Tibial nerve (tissue), 4 donors: ENCODE results near the gene HACE1. TPM values are rescaled to one million over a fixed set of nuclear protein-coding genes. Genes with fewer than 3 reads are reported as not detected.

ENCODE experiments used
- DNase-seq, 2 donors: peaks; one replicate each; pipeline ENCODE4 v3.0.0-alpha.2; 2019; ENCODE audit warnings: low spot score in 2 of 2
- H3K27ac ChIP-seq, 4 donors: fragments of 200-600 bp; sonication (generic) in 3 of 4; one replicate each; pipeline ENCODE4 v1.5.1; 2017 to 2019; ENCODE audit warnings: mild to moderate bottlenecking in 1 of 4
- H3K27me3 ChIP-seq, 2 donors: fragments of 200-600 bp; sonication (generic) in 1 of 2; one replicate each; pipeline versions ENCODE4 v1.5.1 to v1.6.0; 2017 to 2019
- H3K36me3 ChIP-seq, 3 donors: fragments of 200-600 bp; sonication (generic); one replicate each; pipeline ENCODE4 v1.5.1; 2018 to 2019
- H3K4me1 ChIP-seq, 4 donors: fragments of 200-600 bp; sonication (generic) in 3 of 4; one replicate each; pipeline ENCODE4 v1.5.1; 2017 to 2019
- H3K4me3 ChIP-seq, 4 donors: fragments of 200-600 bp; sonication (generic) in 3 of 4; one replicate each; pipeline ENCODE4 v1.5.1; 2017 to 2019; ENCODE audit warnings: mild to moderate bottlenecking in 1 of 4, moderate library complexity in 1 of 4
- H3K9me3 ChIP-seq, 4 donors: fragments of 200-600 bp; sonication (generic) in 3 of 4; one replicate each; pipeline ENCODE4 v1.5.1; 2017 to 2019
- EP300 ChIP-seq, 2 donors: sonication (generic); formaldehyde crosslinking; IDR thresholded peaks; one replicate each; pipeline ENCODE4 v1.6.1; 2017; ENCODE audit warnings: antibody characterized with exemption in 2 of 2, mild to moderate bottlenecking in 1 of 2
- POLR2A ChIP-seq, 2 donors: fragments of 450-650 bp; IDR thresholded peaks; one replicate each; pipeline ENCODE4 v1.6.1; 2017; ENCODE audit warnings: antibody characterized with exemption in 2 of 2, mild to moderate bottlenecking in 2 of 2, moderate library complexity in 2 of 2
- WGBS, 2 donors: methylation state at CpG; one replicate each; pipeline ENCODE4 v1.1.5; 2018; 5-methylcytosine and 5-hydroxymethylcytosine counted together
- total RNA-seq, 4 donors: library from RNA; depleted of rRNA; stranded (reverse); fragments of >200 nt; gene quantifications; one replicate each; pipeline ENCODE4 v1.1.0, GENCODE V29; 2016
- TF ChIP-seq, protein P1 (sequence below), 5 experiments: fragments of 200-600 bp in 3 of 5; fragments of 450-650 bp in 2 of 5; sonication (generic) in 3 of 5; IDR thresholded peaks; one replicate each; pipeline ENCODE4 v1.5.1; 2016 to 2019; ENCODE audit warnings: antibody characterized with exemption in 5 of 5, mild to moderate bottlenecking in 3 of 5, moderate library complexity in 2 of 5

The HACE1 gene
- total RNA-seq, 4 donors from 2014 or later, result 26.2 to 37.5 (median 28.7) TPM

GRCh38 chr6:104729433-104729832 lies 130.3 kb downstream of the HACE1 start:
- H3K4me3 ChIP-seq, result no peak overlapping the region
- TF ChIP-seq POLR2A (IDR thresholded peaks at IDR 0.05) (no peak), EP300 (IDR thresholded peaks at IDR 0.05) (no peak)
- TF ChIP-seq, protein P1, sequence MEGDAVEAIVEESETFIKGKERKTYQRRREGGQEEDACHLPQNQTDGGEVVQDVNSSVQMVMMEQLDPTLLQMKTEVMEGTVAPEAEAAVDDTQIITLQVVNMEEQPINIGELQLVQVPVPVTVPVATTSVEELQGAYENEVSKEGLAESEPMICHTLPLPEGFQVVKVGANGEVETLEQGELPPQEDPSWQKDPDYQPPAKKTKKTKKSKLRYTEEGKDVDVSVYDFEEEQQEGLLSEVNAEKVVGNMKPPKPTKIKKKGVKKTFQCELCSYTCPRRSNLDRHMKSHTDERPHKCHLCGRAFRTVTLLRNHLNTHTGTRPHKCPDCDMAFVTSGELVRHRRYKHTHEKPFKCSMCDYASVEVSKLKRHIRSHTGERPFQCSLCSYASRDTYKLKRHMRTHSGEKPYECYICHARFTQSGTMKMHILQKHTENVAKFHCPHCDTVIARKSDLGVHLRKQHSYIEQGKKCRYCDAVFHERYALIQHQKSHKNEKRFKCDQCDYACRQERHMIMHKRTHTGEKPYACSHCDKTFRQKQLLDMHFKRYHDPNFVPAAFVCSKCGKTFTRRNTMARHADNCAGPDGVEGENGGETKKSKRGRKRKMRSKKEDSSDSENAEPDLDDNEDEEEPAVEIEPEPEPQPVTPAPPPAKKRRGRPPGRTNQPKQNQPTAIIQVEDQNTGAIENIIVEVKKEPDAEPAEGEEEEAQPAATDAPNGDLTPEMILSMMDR (IDR thresholded peaks at IDR 0.05), result no peak
- H3K27ac ChIP-seq, result no peak overlapping the region
- no peaks in the 10 kb centered on the region for H3K4me1 ChIP-seq
- no peak for DNase-seq
- peaks cover 0 to 38% (median 0%) of the 10 kb centered on the region in 3 donors for H3K36me3 ChIP-seq
- H3K27me3 ChIP-seq, result no peaks in the 10 kb centered on the region
- H3K9me3 ChIP-seq, result peaks cover 0 to 4% (median 0%) of the 10 kb centered on the region in 4 donors

DNA sequence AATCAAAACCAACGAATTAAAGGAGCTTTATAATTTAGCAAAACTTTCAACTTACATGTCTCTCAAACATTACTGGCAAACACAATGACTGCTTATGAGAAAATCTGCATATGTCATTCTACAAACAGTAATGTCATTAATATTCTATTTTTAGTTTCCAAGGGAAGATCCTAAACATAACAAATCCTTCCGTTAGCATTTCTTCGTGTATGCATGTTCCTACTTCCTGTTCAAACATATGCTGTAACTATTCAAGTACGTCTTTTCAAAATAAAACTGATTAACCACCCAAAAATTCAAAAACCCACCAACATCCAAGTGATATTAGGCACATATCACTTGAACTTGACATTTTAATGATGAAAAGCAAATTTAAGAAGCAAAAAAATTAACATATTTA lies 131.3 kb downstream of the HACE1 start:
- Histone ChIP-seq H3K27ac (no peak overlapping the region), H3K4me1 (no peaks in the 10 kb centered on the region), H3K4me3 (no peak overlapping the region), H3K27me3 (no peaks in the 10 kb centered on the region), H3K9me3 (peaks cover 0 to 4% (median 0%) of the 10 kb centered on the region in 4 donors), H3K36me3 (peaks cover 0 to 31% (median 0%) of the 10 kb centered on the region in 3 donors)
- 39 to 46% methylated on average over 4 of the region's 4 CpGs for WGBS, 2 donors
- no peak for DNase-seq
- TF ChIP-seq POLR2A (IDR thresholded peaks at IDR 0.05) (no peak), EP300 (IDR thresholded peaks at IDR 0.05) (no peak)
- TF ChIP-seq, protein P1 (IDR thresholded peaks at IDR 0.05), result no peak

DNA sequence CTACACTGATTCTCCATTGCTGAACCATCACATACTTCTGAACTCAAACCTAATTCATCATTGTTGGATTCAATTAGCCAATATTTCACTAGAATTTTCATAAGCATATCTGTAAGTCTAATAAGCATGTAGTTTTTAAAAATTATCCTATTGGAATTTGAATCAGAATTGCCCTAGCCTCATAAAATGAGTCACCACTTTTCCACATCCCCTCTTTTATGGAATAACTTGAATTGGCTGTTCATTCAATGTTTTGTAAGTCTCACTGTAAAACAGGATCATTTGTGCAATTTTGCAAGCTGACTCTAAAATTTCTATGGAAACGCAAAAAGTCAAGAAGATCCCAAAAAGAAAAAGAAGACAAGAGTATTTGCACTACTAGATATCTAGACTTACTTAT lies 141.0 kb downstream of the HACE1 start:
- Histone ChIP-seq H3K9me3 (no peaks in the 10 kb centered on the region), H3K4me1 (no peaks in the 10 kb centered on the region), H3K4me3 (no peak overlapping the region), H3K27ac (no peak overlapping the region), H3K27me3 (no peaks in the 10 kb centered on the region), H3K36me3 (no peaks in the 10 kb centered on the region)
- DNase-seq, result no peak
- 76 to 92% methylated on average over 1 of the region's 1 CpG for WGBS, 2 donors
- no peak for TF ChIP-seq POLR2A (IDR thresholded peaks at IDR 0.05)
- no peak for TF ChIP-seq EP300 (IDR thresholded peaks at IDR 0.05)
- TF ChIP-seq, protein P1 (IDR thresholded peaks at IDR 0.05), result no peak

- no peaks in the 10 kb centered on the region for H3K9me3 ChIP-seq
- DNase-seq, result no peak
- no peaks in the 10 kb centered on the region for H3K27me3 ChIP-seq
- H3K4me1 ChIP-seq, result no peaks in the 10 kb centered on the region
- H3K27ac ChIP-seq, result no peak overlapping the region
- H3K36me3 ChIP-seq, result no peaks in the 10 kb centered on the region
- H3K4me3 ChIP-seq, result no peak overlapping the region
- TF ChIP-seq, protein P1 (IDR thresholded peaks at IDR 0.05), result no peak
- TF ChIP-seq EP300 (IDR thresholded peaks at IDR 0.05) (no peak), POLR2A (IDR thresholded peaks at IDR 0.05) (no peak)
- WGBS, 2 donors, result 91 to 99% methylated on average over 4 of the region's 4 CpGs
Observed at GRCh38 chr6:104716858-104717257, 142.9 kb downstream of the HACE1 start.

GRCh38 chr6:104714796-104715195 lies 144.9 kb downstream of the HACE1 start:
- Histone ChIP-seq H3K27me3 (no peaks in the 10 kb centered on the region), H3K4me1 (no peaks in the 10 kb centered on the region), H3K27ac (no peak overlapping the region), H3K4me3 (no peak overlapping the region), H3K9me3 (no peaks in the 10 kb centered on the region), H3K36me3 (no peaks in the 10 kb centered on the region)
- WGBS, 2 donors, result 83 to 92% methylated on average over 3 of the region's 3 CpGs
- DNase-seq, result no peak
- TF ChIP-seq, protein P1 (IDR thresholded peaks at IDR 0.05), result no peak
- TF ChIP-seq POLR2A (IDR thresholded peaks at IDR 0.05) (no peak), EP300 (IDR thresholded peaks at IDR 0.05) (no peak)
